Spleen (tissue), 11 donors: ENCODE measurements around the gene KIAA1217. TPM values are rescaled to one million over a fixed set of nuclear protein-coding genes. Genes with fewer than 3 reads are reported as not detected.

ENCODE experiments used
- DNase-seq: peaks from one replicate; pipeline ENCODE4 v3.0.0-alpha.2; 2020
- H3K27ac ChIP-seq, 8 donors: fragments of 200-600 bp; sonication (generic) in 7 of 8; 1 replicate in 4 of 8; 2 replicates in 4 of 8; pipeline versions ENCODE4 v1.5.0 to v1.8.0; 2016 to 2021; ENCODE audit warnings: inconsistent platforms in 4 of 8, mild to moderate bottlenecking in 4 of 8, moderate library complexity in 1 of 8
- H3K27me3 ChIP-seq, 7 donors: fragments of 200-600 bp; sonication (generic) in 6 of 7; replicated peaks in 1 of 7; 1 replicate in 4 of 7; 2 replicates in 3 of 7; pipeline versions ENCODE4 v1.5.0 to v1.8.0; 2016 to 2021; ENCODE audit warnings: inconsistent platforms in 3 of 7, mild to moderate bottlenecking in 1 of 7
- H3K36me3 ChIP-seq, 6 donors: fragments of 200-600 bp; sonication (generic) in 5 of 6; 1 replicate in 4 of 6; 2 replicates in 2 of 6; pipeline versions ENCODE4 v1.5.0 to v1.8.0; 2016 to 2021; ENCODE audit warnings: inconsistent platforms in 2 of 6
- H3K4me1 ChIP-seq, 6 donors: fragments of 200-600 bp; sonication (generic) in 5 of 6; 1 replicate in 3 of 6; 2 replicates in 3 of 6; pipeline versions ENCODE4 v1.5.0 to v1.8.0; 2016 to 2021; ENCODE audit warnings: inconsistent platforms in 3 of 6
- H3K4me3 ChIP-seq, 8 donors: fragments of 200-600 bp; sonication (generic) in 7 of 8; 1 replicate in 4 of 8; 2 replicates in 4 of 8; pipeline versions ENCODE4 v1.5.0 to v1.8.0; 2016 to 2021; ENCODE audit warnings: inconsistent platforms in 4 of 8, mild to moderate bottlenecking in 4 of 8, moderate library complexity in 2 of 8
- H3K9me3 ChIP-seq, 8 donors: fragments of 200-600 bp; sonication (generic) in 7 of 8; 1 replicate in 4 of 8; 2 replicates in 4 of 8; pipeline versions ENCODE4 v1.5.0 to v1.8.0; 2016 to 2021; ENCODE audit warnings: inconsistent platforms in 4 of 8
- POLR2A ChIP-seq, 3 donors: fragments of 450-650 bp; IDR thresholded peaks; one replicate each; pipeline ENCODE4 v1.5.1; 2017; ENCODE audit warnings: antibody characterized with exemption in 3 of 3, mild to moderate bottlenecking in 1 of 3
- POLR2AphosphoS5 ChIP-seq, 3 donors: sonication (generic); formaldehyde crosslinking; IDR thresholded peaks; one replicate each; pipeline ENCODE4 v1.5.1; 2017; ENCODE audit warnings: antibody characterized with exemption in 3 of 3
- WGBS, 5 donors: extraction: QIAGEN DNeasy Blood & Tissue Kit in 3 of 5; methylation state at CpG; one replicate each; pipeline versions ENCODE4 v1.1.5 to v1.1.7; 2013 to 2018; 5-methylcytosine and 5-hydroxymethylcytosine counted together
- intact Hi-C: fragments of 100-400 bp; cut with DNase I; formaldehyde crosslinking; loops from one replicate; pipeline ENCODE4 v1.15.0; 2023; ENCODE audit warnings: low total_unique reads
- polyA plus RNA-seq, 3 donors: library from polyadenylated mRNA; stranded (reverse); fragments of 200-250 nt; gene quantifications; one replicate each; pipeline ENCODE4 v1.2.1, GENCODE V29; 2013
- total RNA-seq, 7 donors: library from RNA; depleted of rRNA in 3 of 7; stranded (reverse); fragments of >200 nt in 3 of 7; fragmentation: NEBNext Ultra II Directional in 4 of 7; extraction: Animal tissue kit (Norgen Biotek cat#: 25700) in 4 of 7; gene quantifications; one replicate each; pipeline versions ENCODE4 v1.1.0 to v1.2.1, GENCODE V29; 2016 to 2021
- TF ChIP-seq, protein P1 (sequence below), 11 experiments: fragments of 200-600 bp in 7 of 11; fragments of 450-650 bp in 4 of 11; sonication (generic) in 4 of 11; IDR thresholded peaks in 8 of 11; conservative IDR thresholded peaks in 3 of 11; 1 replicate in 7 of 11; 2 replicates in 4 of 11; pipeline versions ENCODE4 v1.4.0 to v1.8.0; 2016 to 2021; ENCODE audit warnings: antibody characterized with exemption in 11 of 11, inconsistent platforms in 4 of 11, mild to moderate bottlenecking in 1 of 11
- donor health status: healthy with polysubstance abuse.
- donor health status: DM: no; HTN: no; CAD: no; lungs with moderate emphysema.
- donor health status: DM: no; HTN: no; CAD: no.
- donor health status: Bipolar disorder and iron deficiency.
- donor health status: healthy.
- donor health status: DM: no; HTN: no; CAD: no.
- donor health status: DM: yes; HTN: yes; CAD: no.

The KIAA1217 gene
- total and polyA plus RNA-seq, 10 donors, result 2.2 to 40.7 (median 21.4) TPM

DNA sequence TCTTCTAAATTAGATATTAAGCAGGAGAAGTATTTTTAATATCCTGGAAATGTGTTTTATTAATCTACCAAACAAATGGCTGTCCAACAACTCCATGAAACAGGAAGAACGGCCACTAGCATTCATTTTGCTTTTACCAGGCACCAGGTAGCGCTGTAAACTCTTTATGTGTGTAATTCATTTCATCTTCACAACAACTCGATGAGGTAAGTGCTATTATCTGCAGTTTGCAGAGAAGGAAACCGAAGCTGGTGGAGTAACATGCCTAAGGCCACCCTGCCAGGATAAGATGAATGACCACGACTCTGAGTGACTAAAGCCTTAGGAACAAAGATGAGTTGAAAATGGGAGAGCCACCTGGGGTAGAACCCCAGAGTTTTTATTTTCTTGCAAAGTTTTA lies 101.2 kb downstream of the KIAA1217 start:
- no peak overlapping the region for H3K27ac ChIP-seq
- no peaks in the 10 kb centered on the region for H3K4me1 ChIP-seq
- TF ChIP-seq POLR2A (IDR thresholded peaks at IDR 0.05) (no peak), POLR2AphosphoS5 (IDR thresholded peaks at IDR 0.05) (no peak)
- TF ChIP-seq, protein P1, sequence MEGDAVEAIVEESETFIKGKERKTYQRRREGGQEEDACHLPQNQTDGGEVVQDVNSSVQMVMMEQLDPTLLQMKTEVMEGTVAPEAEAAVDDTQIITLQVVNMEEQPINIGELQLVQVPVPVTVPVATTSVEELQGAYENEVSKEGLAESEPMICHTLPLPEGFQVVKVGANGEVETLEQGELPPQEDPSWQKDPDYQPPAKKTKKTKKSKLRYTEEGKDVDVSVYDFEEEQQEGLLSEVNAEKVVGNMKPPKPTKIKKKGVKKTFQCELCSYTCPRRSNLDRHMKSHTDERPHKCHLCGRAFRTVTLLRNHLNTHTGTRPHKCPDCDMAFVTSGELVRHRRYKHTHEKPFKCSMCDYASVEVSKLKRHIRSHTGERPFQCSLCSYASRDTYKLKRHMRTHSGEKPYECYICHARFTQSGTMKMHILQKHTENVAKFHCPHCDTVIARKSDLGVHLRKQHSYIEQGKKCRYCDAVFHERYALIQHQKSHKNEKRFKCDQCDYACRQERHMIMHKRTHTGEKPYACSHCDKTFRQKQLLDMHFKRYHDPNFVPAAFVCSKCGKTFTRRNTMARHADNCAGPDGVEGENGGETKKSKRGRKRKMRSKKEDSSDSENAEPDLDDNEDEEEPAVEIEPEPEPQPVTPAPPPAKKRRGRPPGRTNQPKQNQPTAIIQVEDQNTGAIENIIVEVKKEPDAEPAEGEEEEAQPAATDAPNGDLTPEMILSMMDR (IDR thresholded peaks at IDR 0.05 in 8 of 11, conservative IDR thresholded peaks at IDR 0.05 in 3 of 11), result no peak
- intact Hi-C loops, result no loop called here
- no peak for DNase-seq
- H3K9me3 ChIP-seq, result no peaks in the 10 kb centered on the region
- no peaks in the 10 kb centered on the region for H3K27me3 ChIP-seq
- whole genome bisulfite sequencing, 5 donors, result 63 to 76% (median 71%) methylated on average over 5 of the region's 5 CpGs
- no peaks in the 10 kb centered on the region for H3K36me3 ChIP-seq
- H3K4me3 ChIP-seq, result no peak overlapping the region

DNA sequence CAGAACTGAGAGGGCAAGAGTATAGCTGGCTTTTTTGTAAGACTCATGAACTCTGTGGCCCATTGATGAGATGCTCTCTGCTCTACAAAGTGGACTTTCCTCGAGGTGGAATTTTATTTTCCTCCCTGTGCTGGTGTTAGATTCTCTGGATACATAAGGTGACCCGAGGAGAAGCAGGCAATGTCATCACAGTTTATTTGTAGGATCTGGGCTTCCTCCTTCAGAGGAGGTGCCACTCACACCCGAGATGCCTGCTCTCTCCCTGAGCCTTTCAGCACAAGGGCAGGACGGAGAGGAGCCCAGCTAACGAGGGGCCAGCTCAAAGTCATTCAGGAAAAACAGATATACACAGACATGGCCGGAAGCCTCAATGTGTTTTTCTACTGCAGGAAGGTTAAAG lies 103.0 kb downstream of the KIAA1217 start:
- no peaks in the 10 kb centered on the region for H3K36me3 ChIP-seq
- TF ChIP-seq POLR2AphosphoS5 (IDR thresholded peaks at IDR 0.05) (no peak), POLR2A (IDR thresholded peaks at IDR 0.05) (no peak)
- TF ChIP-seq, protein P1 (IDR thresholded peaks at IDR 0.05 in 8 of 11, conservative IDR thresholded peaks at IDR 0.05 in 3 of 11), result no peak
- H3K4me3 ChIP-seq, result no peak overlapping the region
- WGBS, 5 donors, result 46 to 71% (median 62%) methylated on average over 6 of the region's 6 CpGs
- no peaks in the 10 kb centered on the region for H3K4me1 ChIP-seq
- H3K27me3 ChIP-seq, result no peaks in the 10 kb centered on the region
- intact Hi-C loops, result no loop called here
- no peak overlapping the region for H3K27ac ChIP-seq
- H3K9me3 ChIP-seq, result no peaks in the 10 kb centered on the region
- DNase-seq, result no peak

DNA sequence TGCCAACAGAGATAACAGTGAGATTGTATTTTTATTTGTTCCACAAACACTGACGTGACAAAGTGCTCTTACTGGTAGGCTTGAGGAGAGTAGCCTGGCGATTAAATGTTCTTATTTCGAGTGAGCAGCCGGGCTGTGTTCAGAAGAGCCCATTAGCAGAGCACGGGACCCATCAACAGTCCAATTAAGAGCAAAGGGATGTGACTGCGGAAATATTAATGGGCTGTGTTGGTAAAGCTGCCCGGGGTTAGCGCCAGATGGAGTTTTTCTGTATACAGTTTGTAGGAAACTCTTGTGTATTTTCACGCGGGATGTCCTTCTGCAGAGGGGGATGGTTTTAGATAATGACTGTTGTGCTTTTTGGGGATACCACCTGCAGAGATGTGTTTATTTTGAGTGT lies 104.3 kb downstream of the KIAA1217 start:
- TF ChIP-seq, protein P1 (IDR thresholded peaks at IDR 0.05 in 8 of 11, conservative IDR thresholded peaks at IDR 0.05 in 3 of 11), result no peak
- no peak for TF ChIP-seq POLR2AphosphoS5 (IDR thresholded peaks at IDR 0.05)
- no peak for TF ChIP-seq POLR2A (IDR thresholded peaks at IDR 0.05)
- Histone ChIP-seq H3K27me3 (no peaks in the 10 kb centered on the region), H3K9me3 (no peaks in the 10 kb centered on the region), H3K4me1 (no peaks in the 10 kb centered on the region), H3K27ac (no peak overlapping the region), H3K36me3 (no peaks in the 10 kb centered on the region), H3K4me3 (no peak overlapping the region)
- 88 to 96% (median 92%) methylated on average over 10 of the region's 10 CpGs for WGBS, 5 donors
- DNase-seq, result no peak
- intact Hi-C loops, result no loop called here

DNA sequence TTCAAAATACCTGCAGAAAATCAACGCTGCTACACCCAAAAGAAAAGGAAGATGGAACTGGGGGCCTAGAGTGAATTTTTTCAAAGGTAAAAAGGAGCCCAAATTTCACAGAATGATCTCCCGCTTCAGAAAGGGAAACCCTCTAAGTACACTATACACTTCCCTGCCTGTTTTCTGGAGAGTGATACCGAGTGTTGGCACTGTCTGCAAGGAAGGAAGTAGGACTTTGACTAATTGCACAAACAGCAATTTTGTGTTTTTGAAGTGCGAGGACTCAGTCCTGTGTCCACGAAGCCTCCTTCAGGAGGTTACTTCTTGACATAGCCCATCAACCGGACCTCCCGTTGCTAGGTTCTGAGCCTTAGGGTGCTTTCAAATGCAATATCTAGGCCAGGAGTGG lies 106.3 kb downstream of the KIAA1217 start:
- WGBS, 5 donors, result 59 to 71% (median 67%) methylated on average over 7 of the region's 7 CpGs
- DNase-seq, result no peak
- TF ChIP-seq POLR2AphosphoS5 (IDR thresholded peaks at IDR 0.05) (peak in 1 of 3 donors; percentile 7), POLR2A (IDR thresholded peaks at IDR 0.05) (no peak)
- TF ChIP-seq, protein P1 (IDR thresholded peaks at IDR 0.05 in 8 of 11, conservative IDR thresholded peaks at IDR 0.05 in 3 of 11), result no peak
- Histone ChIP-seq H3K27ac (no peak overlapping the region), H3K4me1 (no peaks in the 10 kb centered on the region), H3K27me3 (no peaks in the 10 kb centered on the region), H3K4me3 (no peak overlapping the region), H3K9me3 (no peaks in the 10 kb centered on the region), H3K36me3 (no peaks in the 10 kb centered on the region)
- intact Hi-C loops, result no loop called here
